ENCODE measurements around the gene AFMID.

Gene AFMID

GRCh38 chr17:78164748-78165607 is 22.2 kb upstream of the AFMID start:
- Histone ChIP-seq H3K36me3 (ENCODE audit: control insufficient read depth in 2 of 2, insufficient read depth in 1 of 2, low read length in 2 of 2) (no peaks in the 10 kb centered on the region), H3K4me3 (ENCODE audit: low read depth, low read length) (no peak overlapping the region), H3K9me3 (ENCODE audit: control insufficient read depth, insufficient read depth, low read depth, low read length) (no peaks in the 10 kb centered on the region), H3K27ac (ENCODE audit: extremely low read depth, low read depth, low read length) (no peak overlapping the region), H3K4me1 (ENCODE audit: control insufficient read depth, insufficient read depth, low read length) (no peaks in the 10 kb centered on the region)
- POLR2A ChIA-PET = interaction anchor here (1.3 to 1.6 kb wide), 2 partner anchors 23 to 35 kb away, joined by 3 read pairs; partner anchors contain the start of gene TMC8
- TF ChIP-seq ZNF302 (tag by site-specific recombination; IDR thresholded peaks at IDR 0.05; ENCODE audit: low read depth) (no peak), YY2 (tag by site-specific recombination; IDR thresholded peaks at IDR 0.05) (no peak), EGR2 (tag by site-specific recombination; IDR thresholded peaks at IDR 0.05; ENCODE audit: low read depth) (no peak), SP2 (tag by site-specific recombination; IDR thresholded peaks at IDR 0.05) (no peak), ZNF501 (tag by site-specific recombination; IDR thresholded peaks at IDR 0.05) (no peak), ZNF658 (tag by site-specific recombination; IDR thresholded peaks at IDR 0.05) (no peak), ATF2 (tag by site-specific recombination; IDR thresholded peaks at IDR 0.05; ENCODE audit: low read depth) (no peak), ZNF114 (tag by site-specific recombination; IDR thresholded peaks at IDR 0.05) (no peak), ZNF391 (tag by site-specific recombination; IDR thresholded peaks at IDR 0.05; ENCODE audit: borderline replicate concordance, low read depth) (no peak), ZNF16 (tag by site-specific recombination; IDR thresholded peaks at IDR 0.05; ENCODE audit: low read depth) (no peak), ZNF132 (tag by site-specific recombination; IDR thresholded peaks at IDR 0.05; ENCODE audit: borderline replicate concordance) (no peak), ZNF2 (tag by site-specific recombination; IDR thresholded peaks at IDR 0.05) (no peak), OSR2 (tag by site-specific recombination; IDR thresholded peaks at IDR 0.05) (no peak), ZBTB7A (tag by site-specific recombination; IDR thresholded peaks at IDR 0.05; ENCODE audit: low read depth) (no peak), ZSCAN30 (tag by site-specific recombination; IDR thresholded peaks at IDR 0.05) (no peak), ZNF24 (tag by site-specific recombination; IDR thresholded peaks at IDR 0.05) (no peak), PRDM2 (tag by site-specific recombination; IDR thresholded peaks at IDR 0.05; ENCODE audit: borderline replicate concordance) (no peak), ZNF776 (tag by site-specific recombination; IDR thresholded peaks at IDR 0.05; ENCODE audit: borderline replicate concordance) (no peak), KLF7 (tag by site-specific recombination; IDR thresholded peaks at IDR 0.05; ENCODE audit: borderline replicate concordance) (no peak)
- TF ChIP-seq, protein P1, sequence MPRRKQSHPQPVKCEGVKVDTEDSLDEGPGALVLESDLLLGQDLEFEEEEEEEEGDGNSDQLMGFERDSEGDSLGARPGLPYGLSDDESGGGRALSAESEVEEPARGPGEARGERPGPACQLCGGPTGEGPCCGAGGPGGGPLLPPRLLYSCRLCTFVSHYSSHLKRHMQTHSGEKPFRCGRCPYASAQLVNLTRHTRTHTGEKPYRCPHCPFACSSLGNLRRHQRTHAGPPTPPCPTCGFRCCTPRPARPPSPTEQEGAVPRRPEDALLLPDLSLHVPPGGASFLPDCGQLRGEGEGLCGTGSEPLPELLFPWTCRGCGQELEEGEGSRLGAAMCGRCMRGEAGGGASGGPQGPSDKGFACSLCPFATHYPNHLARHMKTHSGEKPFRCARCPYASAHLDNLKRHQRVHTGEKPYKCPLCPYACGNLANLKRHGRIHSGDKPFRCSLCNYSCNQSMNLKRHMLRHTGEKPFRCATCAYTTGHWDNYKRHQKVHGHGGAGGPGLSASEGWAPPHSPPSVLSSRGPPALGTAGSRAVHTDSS (tag by site-specific recombination; IDR thresholded peaks at IDR 0.05) = no peak
- CTCF ChIA-PET = interaction anchor here (2.2 kb wide), 1 partner anchor 12 kb away, joined by 11 read pairs; no protein-coding TSS in a partner anchor
